Stimulated activated CD4-positive, alpha-beta T cell treated with anti-CD3 and anti-CD28 coated beads, Interleukin-12 subunit alpha, Interleukin-12 subunit beta, amount 100 ng/mL, for 48 hours (primary cell): Measurements from ENCODE around the gene MCRS1.
"Not testable (repeated sequence)": the region's sequence is repeated elsewhere in the genome, so short reads cannot be mapped to it uniquely, and the experiment has no call there.

Source experiments
- DNase-seq, 3 donors: peaks; one replicate each; pipeline ENCODE4 v3.0.0-alpha.2; 2020; ENCODE audit warnings: low read depth in 2 of 3, low spot score in 1 of 3

Gene MCRS1

DNA sequence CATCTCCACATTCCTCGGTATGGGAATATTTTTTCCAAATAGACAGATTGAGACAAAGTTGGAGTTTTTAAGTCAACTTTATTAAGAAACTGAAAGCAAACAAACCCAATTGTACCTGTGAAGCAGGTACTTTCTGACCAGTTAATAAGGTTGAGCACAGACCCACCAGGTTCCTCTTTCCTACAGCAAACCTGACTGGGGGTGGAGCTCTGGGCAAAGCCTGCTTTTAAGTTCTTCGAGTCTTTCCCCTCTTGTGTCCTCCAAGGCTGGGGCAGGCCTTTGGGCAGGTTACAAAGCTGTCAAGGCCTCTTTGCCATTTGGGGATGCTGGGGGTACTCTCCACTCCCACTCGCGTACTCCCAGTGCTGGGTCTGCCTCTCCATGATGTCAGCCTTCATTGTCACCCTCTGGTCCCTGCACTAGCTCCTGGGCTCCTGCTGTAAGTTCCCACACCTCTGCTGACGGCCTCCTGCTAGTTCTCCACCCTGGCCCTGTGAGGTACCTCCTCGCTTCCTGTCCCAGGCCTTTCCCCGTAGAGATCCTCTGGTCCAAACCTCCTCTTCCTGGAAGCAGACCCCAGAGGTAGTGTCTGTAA, 25.9 kb downstream of the MCRS1 start:
- DNase-seq: no peak

DNA sequence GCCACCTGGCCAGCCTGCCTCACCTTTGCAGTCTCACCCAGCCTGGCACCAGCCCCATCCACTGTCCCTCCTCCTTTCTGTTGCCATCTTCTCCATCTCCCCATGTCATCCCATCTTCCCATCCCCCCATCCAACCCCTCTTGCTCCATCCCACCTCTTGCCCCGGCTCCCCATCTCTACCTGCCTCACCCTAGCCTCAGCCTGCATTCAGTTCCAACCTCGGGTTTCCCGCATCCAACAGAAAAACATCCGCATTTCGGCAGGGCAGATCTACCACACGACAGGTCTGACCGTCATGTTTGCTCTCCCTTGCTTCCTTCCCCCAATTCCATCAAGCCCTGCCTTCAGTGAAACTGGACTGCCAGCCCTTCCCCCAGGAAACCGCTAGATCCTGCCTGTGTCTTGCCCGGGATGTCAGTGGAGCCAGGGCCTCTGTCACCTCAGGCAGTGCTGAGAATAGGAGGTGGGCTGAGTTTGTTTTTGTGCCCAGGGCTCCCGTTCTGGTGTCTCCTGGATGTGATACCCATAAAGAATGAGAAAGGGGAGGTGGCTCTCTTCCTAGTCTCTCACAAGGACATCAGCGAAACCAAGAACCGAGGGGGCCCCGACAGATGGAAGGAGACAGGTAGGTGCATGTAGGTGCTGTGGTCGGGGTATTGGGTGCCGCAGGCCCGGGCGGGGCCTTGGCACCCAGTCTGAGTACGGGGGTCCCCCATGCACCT, 26.6 kb downstream of the MCRS1 start:
- DNase-seq: no peak

DNA sequence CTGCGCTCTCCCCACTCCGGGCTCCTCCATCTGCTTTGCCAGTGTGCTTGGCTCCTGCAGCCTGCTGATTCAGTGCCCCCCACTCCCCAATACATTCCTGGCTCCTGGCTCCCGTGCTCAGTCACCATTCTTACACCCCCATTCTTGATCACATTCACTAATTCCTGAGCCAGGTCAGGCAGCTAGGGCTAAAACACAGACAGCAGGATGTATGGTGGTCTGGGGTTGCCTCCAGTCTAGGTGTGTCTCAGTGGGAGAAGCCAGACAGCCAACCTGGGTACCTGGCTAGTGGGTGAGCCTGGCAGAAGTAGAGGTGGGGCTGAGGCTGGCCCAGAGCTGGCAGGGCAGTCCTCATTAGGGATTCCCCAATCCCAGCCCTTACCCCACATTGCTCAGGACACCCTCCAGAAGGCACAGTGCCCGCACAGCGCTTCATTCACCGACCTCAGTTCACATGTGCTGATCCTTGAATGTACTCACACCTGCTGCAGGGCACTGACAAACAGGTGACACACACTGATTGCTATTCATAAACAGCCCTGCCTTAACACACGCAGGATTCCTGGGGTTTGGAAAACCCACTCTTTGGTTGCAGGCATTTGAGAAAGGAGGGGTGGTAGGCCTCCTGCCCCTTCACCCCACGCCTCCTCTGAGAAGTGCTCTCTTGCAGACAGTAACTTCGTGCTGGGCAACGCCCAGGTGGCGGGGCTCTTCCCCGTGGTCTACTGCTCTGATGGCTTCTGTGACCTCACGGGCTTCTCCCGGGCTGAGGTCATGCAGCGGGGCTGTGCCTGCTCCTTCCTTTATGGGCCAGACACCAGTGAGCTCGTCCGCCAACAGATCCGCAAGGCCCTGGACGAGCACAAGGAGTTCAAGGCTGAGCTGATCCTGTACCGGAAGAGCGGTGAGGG, 27.5 kb downstream of the MCRS1 start:
- DNase-seq: no peak

DNA sequence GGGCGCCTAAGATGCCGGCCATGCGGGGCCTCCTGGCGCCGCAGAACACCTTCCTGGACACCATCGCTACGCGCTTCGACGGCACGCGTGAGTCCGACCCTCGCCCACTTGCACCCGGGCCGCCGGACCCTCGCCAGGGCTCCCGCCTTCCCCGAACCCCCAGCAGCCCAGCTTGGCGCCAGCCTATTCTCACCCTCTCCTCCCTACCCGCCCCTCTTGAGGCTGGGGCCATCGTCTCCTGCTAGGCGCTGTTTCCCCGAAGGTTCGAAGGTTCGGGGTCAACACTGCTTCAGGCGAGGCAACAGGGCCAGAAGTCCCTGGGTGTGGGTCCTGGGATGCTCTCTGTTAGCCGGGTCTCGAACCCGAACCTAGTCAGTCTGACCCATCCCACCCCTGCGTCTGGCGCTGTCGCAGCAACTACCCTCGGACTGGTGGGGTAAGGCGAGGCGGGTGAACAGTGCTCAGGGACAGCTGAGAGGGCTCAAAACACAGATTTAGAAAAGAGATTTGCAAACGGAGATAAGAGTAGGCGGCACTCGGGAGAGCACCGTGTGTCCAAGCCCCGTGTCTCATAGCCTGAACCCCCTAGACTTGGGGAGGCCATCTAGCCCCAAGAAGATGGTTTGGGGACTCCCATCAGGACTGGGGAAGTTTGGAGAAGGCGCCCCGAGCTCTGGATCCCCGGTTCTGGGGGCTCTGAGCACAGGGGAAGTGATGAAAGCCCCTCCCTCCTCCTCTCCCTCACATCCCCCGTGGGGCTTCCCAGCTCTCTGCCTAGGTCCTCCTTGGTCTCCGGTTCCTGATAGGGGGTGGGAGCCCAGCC, 28.3 kb downstream of the MCRS1 start:
- DNase-seq: no peak

DNA sequence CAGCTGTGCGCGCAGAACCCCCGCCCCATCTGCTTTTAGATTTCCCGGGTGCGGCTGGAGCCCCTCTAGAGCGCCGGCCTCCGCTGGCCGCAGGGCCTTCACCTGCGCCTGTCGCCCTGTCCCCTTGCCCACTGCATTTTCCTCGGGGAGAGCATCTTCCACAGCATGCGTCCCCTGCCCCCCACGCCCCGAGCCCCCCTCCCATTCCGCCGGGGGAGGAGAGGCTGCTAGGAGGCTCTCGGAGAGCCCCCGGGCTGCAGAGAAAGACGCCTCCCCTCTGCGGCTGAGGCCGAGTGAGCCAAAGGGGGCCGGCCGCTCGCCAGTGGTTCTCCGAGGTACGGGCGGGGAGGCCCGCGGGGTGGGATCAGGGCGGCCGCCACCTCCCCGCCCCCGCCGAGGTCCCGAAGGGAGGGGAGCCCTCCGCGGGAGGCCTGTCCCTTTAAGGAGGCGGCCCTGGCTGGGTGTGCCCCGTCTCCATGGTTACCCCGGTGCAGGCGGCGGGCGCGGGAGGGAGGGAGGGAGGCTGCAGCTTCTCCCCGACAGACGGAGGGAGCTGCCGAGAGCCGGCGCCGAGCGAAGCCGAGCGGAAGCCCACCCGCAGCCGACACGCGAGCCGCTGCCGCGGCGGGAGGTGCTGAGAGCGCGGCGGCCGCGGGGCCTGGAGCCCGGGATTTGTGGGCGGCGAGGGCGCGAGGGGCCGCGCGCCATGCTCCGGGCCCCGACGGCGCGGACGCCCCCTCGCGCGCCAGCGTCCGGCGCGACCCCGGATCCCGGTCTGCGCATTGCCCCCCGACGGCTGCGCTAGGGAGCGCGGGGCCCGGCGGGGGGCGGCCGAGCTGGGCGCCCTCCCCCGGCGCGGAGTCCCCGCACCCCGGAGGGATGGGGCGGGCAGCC, 29.2 kb downstream of the MCRS1 start, which contains the start of gene KCNH3:
KCNH3 (plus strand) TSS at position 521 of the 894 bp plus-strand sequence. CDS start 387 bp downstream, outside the sequence.
- DNase-seq: peak; percentile 57 to 76 (median 68)

DNA sequence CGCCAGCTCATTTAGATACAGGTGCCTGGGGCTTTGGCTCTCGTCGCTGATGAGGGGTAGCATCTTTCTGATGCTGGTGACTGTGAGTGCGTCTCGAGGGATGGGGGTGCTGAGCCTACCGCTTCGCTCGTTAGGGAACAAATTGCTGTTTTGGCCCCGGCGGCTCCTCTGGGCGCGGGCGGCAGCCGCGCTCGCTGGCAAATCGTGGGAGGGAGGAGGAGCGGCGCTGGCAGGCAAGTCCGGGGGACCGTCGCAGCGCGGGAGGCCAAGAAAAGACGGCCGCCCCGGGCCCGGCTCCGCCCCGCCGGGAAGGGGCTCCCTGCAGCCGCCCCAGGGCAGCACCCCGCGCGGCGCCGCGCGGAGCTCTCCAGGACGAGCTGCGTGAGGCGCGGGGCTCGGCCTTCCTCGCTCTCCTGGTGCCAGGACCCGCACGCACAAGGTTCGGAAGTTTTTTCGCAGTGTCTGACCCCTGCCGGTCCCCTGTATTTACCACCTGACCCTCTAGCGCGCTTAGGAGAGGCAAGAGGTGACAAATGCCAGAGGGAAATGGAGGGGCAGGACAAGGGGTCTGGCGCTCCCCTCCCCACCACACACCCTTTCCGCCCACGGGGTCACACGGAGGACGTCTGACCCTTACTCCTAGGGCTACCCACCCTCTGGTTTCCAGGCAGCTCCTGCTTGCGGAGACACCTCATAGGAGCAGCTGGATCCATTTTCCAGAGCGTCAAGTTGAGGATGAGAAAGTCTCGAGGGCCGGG, 30.0 kb downstream of the MCRS1 start:
- DNase-seq: peak in 1 of 3 donors; percentile 20

DNA sequence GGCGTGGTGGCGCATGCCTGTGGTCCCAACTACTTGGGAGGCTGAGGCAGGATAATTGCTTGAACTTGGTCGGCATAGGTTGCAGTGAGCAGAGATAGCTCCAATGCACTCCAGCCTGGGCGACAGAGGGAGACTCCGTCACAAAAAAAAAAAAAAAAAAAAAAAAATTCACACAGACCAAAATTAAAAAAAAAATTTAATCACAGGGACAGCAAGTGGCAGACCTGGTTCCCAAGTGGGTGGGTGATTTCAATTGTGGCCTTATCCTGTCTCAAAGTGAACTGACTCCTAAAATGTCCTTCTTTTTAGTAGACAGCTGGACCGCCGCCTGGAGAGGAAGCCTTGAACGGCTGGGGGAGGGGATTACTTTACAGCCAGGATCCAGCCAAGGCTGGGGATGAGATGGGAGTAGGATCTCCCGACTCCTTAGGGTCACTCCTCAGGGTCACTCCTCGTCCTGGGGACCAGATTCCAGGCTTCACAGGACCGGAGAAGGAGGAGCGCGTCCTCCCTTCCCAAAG, 30.7 kb downstream of the MCRS1 start:
- DNase-seq: no peak

DNA sequence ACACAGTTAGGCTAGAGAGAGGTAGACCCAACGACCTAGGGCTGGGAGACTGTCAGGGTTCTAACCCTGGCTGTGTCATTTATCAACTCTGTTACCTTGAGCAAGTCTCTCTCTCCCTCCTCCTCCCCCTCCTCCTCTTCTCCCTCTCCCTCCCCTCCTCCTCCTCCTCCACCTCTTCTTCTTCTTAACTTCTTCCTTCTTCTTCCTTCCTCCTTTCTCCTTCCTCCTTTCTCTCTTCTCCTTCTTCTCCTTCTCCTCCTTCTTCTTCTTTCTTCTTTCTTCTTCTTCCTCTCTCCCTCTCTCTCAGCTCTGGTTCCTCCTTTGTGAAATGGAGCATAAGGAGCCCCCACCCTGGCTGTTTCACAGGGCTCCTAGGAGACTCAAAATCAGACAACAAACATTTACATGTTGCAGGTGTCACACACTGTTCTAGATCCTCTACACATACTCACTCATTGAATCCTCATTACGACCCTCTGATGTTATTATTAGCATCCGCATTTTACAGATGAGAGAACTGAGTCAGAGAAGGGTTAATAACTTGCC, 31.3 kb downstream of the MCRS1 start:
- DNase-seq: no peak

DNA sequence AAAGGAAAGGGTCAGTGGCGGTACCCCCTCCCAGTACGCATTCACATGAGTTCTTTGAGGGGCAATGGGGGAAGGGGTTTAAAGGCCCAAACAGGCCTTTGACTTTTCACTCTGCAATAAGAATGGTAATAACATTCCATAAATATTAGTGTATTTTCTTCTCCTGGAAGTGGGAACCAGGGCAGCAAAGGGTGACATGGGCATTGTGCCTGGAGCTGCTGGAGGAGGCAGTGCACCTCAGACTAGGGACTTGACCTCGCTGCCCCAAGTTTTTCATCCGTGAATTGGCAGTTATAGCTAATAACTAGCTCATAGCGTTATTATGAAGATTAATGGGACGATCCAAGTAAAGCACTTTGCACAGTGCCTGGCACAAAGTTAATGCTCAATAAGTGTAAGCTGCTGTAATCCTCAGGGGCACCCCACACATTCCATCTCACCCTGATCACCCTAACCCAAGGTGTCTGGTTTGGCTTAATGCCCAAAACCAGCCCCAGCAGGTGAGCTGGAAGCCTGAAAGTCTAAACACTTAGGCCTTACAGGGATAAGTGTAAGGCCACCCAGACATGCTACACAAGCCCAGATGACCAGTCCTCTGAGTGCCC, 31.9 kb downstream of the MCRS1 start:
- DNase-seq: no peak

DNA sequence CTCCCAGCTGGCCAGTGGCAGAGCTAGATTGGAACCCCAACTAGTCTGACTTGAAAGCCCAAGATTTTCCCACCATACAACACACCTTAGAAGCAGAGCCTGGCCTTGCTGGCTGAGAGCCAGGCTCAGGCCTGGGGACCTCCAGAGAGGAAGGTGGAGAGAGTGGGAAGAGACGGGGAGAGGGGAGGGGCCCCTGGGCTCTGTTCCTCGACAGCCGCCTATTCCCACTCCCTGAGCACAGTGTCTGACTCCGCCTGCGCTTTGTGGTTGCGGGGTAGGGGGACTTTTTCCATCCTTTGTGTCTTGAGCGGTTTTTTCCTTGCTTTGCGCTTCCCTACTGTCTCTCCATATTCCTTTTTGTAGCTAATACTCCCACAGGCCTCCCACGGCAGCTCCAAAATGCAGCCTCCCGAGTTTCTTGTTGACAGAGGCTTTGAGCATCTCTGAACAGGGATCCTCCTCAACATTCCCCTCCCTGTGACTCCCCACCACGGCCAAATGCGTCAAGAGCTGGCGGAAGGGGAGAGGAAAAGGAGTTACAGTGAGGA, 33.1 kb downstream of the MCRS1 start:
- no peak for DNase-seq

DNA sequence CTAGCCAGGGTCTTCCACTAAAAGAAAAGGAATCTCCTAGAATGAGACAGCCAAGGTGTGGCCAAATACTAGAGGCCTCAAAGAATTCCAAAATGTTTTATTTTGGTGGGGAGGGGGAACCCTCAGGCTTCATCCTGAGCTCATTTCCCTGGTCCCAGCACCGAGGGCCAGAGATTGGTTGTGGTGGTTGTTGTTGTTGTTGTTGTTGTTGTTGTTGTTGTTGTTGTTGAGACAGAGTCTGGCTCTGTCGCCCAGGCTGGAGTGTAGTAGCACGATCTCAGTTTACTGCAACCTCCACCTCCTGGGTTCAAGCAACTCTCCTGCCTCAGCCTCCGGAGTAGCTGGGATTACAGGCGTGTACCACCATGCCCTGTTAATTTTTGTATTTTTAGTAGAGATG, 33.8 kb downstream of the MCRS1 start:
- DNase-seq: not testable (repeated sequence)

DNA sequence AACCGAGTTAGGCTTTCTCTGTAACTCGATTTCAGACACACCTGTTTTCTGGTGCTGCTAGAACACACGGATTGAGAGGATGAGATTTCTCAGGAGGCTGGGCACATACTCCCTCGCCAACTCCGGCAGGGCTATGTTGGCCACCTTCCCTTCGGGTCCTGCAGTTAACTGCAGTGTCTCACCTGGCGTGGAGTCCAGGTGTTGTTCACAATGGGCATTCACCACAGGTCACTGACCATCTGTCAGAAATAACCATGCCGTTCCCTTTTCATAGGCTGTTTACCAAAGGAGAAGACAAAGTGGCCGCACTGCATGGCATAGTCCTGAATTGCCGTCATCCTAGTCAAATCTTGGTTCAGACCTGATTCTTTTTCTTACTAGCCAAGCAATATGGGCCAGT, 34.6 kb downstream of the MCRS1 start:
- DNase-seq: no peak

DNA sequence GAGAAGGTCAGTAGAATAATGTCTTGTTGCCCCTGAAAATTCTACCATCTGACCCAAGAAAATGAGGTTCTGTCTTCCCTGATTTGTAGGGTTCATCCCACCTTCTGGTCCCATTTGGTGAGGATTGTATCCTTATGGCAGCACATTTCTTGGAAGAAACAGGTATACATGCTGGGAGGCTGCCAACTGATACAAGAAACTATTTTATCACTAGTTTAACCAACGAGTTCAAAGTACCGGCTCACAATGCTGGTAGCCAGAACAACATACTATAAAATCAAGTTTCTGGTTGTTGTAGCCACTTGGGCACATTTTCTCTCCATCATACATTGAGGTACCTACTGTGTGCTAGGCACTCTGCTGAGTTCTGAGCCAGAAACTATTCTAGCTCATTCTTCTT, 36.2 kb downstream of the MCRS1 start:
- DNase-seq: no peak

DNA sequence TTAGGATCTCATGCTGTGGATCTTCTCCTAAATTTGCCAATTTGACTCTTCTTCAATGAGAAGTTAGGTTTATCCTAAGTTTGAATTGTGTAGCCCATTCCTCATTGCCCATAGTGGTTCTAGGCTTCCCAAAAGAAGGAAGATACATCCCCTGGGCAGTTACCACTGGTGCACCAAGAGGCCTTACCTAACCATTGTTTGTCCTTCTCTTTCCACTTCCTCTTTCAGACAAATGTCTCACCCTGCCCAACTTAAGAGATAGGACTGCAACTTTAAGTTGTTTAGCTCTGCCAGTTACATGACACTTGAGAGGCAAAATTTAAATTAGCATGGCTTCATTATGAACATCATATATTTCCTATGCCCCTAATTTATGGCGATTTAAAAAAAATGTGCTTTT, 38.5 kb downstream of the MCRS1 start:
- DNase-seq: no peak

DNA sequence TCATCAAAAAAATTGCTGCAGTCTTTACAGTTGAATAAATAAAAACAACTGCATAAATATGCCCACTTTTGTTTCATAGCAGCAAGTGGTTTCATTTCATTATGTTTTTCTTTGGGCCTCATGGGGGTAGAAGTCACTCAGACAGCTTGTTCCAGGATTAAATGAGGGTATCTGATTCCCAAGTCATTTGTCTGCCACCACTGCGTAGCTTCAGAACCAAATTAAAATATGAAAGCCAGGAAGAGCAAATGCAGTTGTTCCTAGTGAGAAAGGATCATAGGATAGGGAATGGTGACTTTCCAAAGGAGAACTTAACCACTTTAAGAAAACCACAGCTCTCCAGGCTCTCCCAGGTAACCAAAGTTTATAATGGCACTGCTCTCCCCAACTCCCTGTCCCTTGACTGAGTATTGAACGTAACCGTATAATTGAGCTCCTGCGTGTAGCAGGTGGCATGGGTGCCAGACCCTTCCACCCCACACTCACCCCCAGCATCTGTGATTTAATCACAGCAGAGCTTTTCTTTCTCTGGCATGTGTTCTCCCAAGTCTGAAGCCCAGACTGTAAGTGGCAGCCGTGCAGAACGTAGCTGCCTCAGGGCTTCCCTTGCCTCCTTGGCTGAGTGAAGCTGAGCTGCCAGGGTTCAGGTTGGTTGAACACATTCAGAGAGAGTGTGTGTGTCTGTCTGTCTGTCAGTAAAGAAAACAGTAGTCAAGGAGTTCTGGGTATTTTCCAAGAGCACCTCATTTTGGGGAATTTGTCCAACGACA, 40.4 kb downstream of the MCRS1 start:
- no peak for DNase-seq

DNA sequence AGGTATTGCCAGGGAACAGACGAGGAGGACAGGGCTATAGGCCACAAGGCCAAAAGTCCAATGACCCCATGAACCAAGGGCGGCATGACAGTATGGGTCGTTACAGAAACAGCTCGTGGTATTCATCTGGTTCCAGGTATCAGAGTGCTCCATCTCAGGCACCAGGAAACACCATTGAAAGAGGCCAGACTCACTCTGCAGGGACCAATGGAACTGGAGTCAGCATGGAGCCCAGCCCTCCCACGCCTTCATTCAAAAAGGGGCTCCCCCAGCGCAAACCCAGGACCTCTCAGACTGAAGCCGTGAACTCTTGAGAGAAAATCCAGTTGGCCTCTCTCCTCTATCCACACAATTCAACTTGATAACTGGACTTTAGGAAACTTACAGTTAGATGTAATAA, 42.0 kb downstream of the MCRS1 start:
- no peak for DNase-seq

DNA sequence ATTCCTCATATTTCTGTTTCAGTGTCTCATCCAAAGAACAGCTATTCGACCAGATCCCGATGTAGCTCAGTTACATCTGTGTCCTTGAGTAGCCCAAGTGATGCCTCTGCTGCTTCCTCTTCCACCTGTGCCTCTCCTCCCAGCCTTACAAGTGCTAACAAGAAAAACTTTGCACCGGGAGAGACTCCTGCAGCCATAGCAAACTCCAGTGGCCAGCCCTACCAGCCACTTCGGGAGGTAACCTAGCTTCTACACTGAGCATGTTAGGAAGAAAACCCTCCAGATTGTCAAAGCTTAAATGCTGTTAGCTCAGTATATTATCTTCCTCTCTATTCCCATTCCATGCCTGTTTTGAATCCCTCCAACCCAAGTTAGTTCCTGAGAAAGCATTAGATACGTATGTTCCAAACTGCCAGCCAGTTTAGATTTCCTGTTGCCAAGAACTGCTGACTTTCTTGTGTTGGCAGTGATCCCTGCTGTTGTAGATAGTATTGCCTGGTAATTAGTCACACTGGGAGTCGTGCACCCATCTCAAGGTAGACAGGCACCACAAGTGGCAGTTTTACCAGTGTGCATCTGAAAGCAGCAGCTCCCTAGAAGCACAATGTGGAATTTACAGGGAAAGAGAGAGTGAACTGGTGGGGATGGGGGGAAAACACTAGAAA, 43.1 kb downstream of the MCRS1 start:
- DNase-seq: no peak
